ENCODE measurements around the gene NTNG1.

NTNG1 gene

DNA sequence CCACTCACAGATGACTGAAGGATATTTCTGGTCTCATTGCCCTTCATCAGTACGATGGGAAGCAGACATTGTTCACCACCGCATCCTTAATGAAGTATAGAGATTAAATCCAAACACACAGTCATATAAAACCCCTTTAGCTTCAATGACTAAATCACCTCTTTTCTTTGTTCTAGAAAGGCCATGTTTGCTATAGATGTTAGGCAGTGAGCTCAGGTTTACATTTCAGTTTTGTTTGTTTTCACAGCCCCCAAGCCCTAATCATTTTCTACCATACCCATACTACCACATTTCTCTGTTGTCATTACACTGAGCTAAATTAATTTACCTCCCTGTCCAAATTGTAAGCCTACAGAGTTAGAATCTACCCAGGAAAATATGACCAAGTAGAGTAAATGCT, 385.1 kb downstream of the NTNG1 start:
- DNase-seq: no peak

DNA sequence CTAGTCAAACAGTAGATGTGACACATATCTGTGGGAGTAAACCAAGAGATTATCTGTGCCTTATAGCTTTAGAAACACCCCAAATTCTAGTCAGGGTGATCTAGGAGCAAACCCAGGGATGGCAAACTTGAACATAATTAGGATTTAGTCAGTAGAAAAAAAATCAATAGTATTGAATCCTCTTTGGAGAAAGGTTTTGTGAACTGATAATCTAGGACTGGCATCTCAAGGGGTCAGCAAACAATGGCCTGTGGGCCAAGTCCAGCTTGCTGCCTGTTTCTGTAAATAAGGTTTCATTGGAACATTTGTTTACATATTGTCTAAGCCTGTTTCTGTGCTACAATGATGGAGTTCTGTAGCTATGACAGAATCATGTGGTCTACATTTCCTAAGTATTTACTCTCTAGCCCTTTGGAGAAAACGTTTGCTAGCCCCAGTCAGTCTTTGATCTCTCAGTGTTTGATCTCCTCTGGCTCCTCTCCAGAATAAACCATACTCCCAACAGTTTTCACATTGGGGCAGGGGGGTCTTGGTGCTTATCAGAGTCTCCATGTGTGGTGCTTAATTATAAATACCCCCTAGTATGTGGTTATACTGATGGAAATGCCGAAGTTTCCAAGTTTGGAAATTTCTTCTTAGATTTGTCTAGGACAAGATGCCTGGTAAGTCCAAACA, 385.8 kb downstream of the NTNG1 start:
- no peak for DNase-seq

DNA sequence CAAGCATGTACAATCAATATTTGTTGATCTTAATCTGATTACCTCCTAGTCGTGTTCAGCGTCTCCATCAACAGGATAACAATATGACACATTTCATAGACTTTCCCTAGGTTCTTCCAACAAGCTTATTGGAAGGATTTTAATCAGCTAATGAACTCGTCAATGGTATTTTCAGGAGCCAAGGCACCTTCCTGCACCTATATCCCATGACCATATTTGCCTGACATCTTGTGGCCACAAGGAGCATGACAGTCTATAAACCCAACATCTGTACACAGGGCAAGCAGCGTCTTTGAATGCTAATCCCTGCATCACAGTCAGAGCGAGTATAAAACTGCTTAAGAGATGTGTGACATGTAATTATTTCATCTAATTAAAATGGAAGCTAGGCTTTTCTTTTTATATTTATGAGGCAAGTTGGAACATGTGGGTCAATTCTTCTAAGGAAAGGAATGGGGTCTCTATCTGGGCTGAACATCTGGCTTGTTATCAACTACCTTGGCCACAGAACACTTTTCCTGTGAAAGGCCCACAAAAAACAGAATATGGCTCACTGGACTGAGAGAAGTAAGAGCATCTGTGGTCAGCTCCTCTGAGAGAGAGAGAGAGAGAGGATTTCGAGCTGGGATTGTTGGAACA, 388.8 kb downstream of the NTNG1 start:
- DNase-seq: peak; percentile 18

DNA sequence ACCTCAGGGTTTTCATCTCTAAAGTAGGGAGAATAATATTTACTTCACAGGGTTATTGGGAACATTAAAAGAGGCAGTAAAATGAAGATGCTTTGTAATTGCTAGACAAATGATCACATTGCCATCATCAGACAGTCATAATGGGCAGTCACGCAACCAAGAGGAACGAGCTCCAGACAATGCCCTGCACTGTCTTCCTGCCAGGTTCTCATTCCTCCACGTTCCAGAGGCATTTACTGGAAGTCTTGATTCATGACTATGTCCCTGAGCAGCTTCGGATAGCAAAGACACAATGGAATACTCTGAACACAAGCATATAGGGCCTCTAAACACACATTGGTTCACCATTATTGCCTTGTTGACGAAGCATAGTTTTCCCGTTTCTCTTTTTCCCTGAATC, 389.7 kb downstream of the NTNG1 start:
- no peak for DNase-seq

DNA sequence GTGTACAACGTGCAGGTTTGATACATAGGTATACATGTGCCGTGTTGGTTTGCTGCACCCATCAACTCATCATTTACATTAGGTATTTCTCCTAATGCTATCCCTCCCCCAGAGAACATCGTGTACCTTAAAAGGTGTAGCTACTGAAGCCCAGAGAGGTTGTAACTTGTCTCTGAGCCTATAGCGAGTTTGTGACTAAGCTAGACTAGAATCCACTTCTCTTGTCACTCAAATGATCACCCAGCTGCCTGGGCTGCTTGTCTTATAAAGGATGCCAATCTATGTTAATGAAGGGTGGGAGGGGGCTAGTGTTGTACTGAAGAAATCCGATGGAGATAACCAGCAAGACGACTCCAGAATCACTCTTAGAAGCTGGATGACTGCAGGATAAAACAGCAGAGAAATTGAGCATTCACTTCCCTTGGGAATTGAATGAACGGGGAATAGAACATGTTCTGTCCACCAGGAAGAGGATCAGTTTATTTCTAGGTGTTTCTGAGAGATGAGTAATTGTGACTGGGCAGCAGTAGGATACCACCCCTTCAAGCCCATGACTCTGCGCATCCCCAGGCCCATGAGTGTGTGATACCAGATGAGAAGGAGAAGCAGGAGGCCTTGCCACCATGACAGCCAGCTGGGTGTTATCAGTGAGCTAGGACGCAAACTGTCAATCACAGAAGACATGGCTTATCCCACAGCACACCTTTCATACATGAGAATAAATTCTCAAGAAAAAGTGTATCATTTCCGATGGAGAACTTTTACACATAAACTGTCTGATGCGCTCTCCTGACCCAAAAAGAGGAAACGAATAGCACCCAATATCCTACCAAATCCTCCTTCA, 390.4 kb downstream of the NTNG1 start:
- no peak for DNase-seq

DNA sequence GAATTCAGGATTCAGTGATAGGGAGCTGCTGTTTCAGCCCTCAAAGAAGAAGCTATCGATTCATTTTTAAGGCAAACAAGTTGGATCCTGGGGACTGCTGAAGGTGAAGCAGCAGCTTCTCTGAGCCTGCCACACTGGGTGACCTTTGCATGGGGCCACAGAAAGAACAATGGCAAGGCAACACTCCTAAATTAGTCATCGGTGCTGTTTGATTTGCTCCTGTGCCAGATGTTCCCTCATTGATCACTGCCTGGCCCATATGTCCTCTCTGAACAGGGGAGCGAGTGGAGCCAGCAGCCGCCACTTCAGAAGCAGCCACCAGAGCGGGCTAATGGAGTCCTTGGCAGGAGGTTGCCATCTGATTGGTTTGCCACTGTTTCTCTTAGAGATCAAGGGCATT, 391.5 kb downstream of the NTNG1 start:
- no peak for DNase-seq
